DND-41 (cell line): ENCODE measurements around the gene PTCRA.
"Not testable (repeated sequence)": the region's sequence is repeated elsewhere in the genome, so short reads cannot be mapped to it uniquely, and the experiment has no call there.

Experiments
- CTCF ChIP-seq: IDR thresholded peaks from 2 replicates; pipeline ENCODE4 v1.5.1; 2012; ENCODE audit warnings: borderline replicate concordance, low read length, moderate library complexity, mild to moderate bottlenecking; ENCODE audit not compliant: poor library complexity, severe bottlenecking; ENCODE audit errors: extremely low read depth
- EZH2 ChIP-seq: IDR thresholded peaks from 3 replicates; pipeline ENCODE4 v1.6.1; 2012; ENCODE audit warnings: borderline replicate concordance, low read depth, mild to moderate bottlenecking, moderate library complexity, low read length, inconsistent platforms; ENCODE audit not compliant: severe bottlenecking

- TF ChIP-seq CTCF, EZH2: not testable (repeated sequence)
Measured at GRCh38 chr6:42880871-42881270, 35.0 kb upstream of the PTCRA start.
